Measurements from ENCODE around the gene TNFRSF14. TPM values are rescaled to one million over a fixed set of nuclear protein-coding genes. Genes with fewer than 3 reads are reported as not detected.

TNFRSF14 gene
- total RNA-seq, 2 donors from 2014 or later: 25.9 to 58.3 TPM

DNA sequence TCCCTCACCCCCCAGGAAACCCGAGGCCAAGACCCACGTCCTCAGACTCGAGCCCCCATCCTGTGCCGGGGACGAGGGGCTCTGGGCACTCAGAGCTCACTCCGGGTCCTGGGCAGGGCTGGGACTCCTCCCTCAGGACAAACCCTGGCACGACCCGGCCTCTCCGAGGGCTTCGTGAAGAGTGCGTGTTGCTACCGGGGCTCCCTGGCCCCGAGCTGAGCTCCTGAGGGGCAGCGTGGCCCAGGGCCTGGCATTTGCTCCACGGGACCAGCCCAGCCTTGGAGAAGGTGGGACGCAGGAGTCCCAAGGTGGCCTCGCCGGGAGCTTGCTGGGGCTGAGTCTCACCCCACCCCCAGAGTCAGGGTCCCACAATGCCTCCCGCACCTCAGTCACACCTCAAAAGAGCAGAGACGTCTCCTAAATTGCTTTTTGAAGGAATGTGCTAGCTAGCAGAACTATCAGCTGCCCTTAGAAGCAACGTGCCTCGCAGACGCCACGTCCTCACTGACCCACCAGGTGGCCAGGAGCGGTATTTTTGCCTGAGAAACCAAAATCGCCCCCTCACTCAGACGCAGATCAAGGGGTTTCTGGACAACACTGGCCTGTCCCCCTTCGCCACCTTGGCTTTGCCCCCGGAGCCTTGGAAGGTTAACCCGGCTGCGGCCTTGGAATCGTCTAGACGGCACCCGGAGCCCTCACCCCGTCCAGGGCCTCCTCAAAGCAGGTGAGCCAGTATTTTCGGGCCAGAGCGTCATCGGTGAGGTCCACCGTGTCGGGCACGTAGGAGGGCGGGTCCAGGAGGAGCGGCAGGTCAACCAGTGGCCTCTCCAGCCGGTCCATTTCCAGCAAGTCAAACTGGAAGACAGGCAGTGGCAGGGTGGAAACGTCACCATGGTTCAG lies 41.1 kb upstream of the TNFRSF14 start:
- H3K9me3 ChIP-seq: no peaks in the 10 kb centered on the region
- no peak overlapping the region for H3K27ac ChIP-seq
- TF ChIP-seq, protein P1, sequence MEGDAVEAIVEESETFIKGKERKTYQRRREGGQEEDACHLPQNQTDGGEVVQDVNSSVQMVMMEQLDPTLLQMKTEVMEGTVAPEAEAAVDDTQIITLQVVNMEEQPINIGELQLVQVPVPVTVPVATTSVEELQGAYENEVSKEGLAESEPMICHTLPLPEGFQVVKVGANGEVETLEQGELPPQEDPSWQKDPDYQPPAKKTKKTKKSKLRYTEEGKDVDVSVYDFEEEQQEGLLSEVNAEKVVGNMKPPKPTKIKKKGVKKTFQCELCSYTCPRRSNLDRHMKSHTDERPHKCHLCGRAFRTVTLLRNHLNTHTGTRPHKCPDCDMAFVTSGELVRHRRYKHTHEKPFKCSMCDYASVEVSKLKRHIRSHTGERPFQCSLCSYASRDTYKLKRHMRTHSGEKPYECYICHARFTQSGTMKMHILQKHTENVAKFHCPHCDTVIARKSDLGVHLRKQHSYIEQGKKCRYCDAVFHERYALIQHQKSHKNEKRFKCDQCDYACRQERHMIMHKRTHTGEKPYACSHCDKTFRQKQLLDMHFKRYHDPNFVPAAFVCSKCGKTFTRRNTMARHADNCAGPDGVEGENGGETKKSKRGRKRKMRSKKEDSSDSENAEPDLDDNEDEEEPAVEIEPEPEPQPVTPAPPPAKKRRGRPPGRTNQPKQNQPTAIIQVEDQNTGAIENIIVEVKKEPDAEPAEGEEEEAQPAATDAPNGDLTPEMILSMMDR (IDR thresholded peaks at IDR 0.05): no peak
- TF ChIP-seq POLR2A (IDR thresholded peaks at IDR 0.05): no peak
- H3K4me3 ChIP-seq: no peak overlapping the region
- intact Hi-C loops (cut with DNase I): no loop called here
- no peaks in the 10 kb centered on the region for H3K4me1 ChIP-seq
- ATAC-seq (no peak), DNase-seq (no peak)
- peaks cover 42 to 58% of the 10 kb centered on the region in 2 donors for H3K36me3 ChIP-seq (replicated peaks in 1 of 2; ENCODE audit: insufficient read depth in 1 of 2, low read depth in 2 of 2)
- 93% methylated on average over 24 to 45 of the region's 45 CpGs for WGBS, 2 donors
- H3K27me3 ChIP-seq: no peaks in the 10 kb centered on the region

DNA sequence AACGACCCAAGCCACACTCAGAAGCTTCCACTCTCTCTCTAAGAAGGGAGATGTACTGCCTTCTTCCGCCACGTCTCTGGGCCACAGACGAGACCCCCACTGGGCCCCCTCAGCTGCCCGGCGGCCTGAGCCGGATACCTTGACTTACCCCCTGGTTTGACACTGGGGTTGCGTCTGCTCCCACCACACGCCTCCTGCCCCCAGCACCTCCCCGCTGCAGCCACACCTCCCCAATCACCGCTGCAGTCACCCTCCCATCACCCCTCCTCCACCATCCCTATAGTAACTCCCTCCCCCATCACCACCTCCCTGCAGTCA lies 40.4 kb upstream of the TNFRSF14 start:
- H3K9me3 ChIP-seq: no peaks in the 10 kb centered on the region
- H3K27me3 ChIP-seq: no peaks in the 10 kb centered on the region
- 94 to 95% methylated on average over 11 of the region's 11 CpGs for WGBS, 2 donors
- H3K4me1 ChIP-seq: no peaks in the 10 kb centered on the region
- DNase-seq (no peak), ATAC-seq (no peak)
- no peak overlapping the region for H3K27ac ChIP-seq
- intact Hi-C loops (cut with DNase I): no loop called here
- H3K4me3 ChIP-seq: no peak overlapping the region
- TF ChIP-seq, protein P1 (IDR thresholded peaks at IDR 0.05): no peak
- TF ChIP-seq POLR2A (IDR thresholded peaks at IDR 0.05): no peak
- peaks cover 36 to 59% of the 10 kb centered on the region in 2 donors for H3K36me3 ChIP-seq (replicated peaks in 1 of 2; ENCODE audit: insufficient read depth in 1 of 2, low read depth in 2 of 2)

DNA sequence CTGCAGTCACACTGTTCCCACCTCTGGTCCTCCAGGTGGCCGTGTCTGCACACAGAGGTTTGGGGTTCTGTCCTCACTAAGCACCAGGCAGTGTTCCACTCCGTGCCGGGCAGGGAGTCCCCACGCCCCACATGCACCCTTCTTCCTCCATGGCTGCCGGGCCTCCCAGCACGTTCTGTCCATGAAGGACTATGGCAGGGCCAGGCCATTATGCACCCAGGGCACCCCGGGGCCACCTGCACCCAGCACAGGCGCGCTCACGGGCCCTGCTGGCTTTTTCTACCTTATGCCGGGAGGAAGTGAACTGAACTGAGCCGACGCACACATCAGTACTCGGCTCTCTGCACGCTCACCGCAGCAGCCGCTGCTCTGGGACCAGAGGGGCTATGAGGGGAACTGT lies 40.0 kb upstream of the TNFRSF14 start:
- ATAC-seq: no peak
- 91 to 98% methylated on average over 10 to 17 of the region's 17 CpGs for WGBS, 2 donors
- Histone ChIP-seq H3K9me3 (no peaks in the 10 kb centered on the region), H3K27me3 (no peaks in the 10 kb centered on the region), H3K4me3 (no peak overlapping the region), H3K27ac (no peak overlapping the region), H3K4me1 (no peaks in the 10 kb centered on the region), H3K36me3 (replicated peaks in 1 of 2; ENCODE audit: insufficient read depth in 1 of 2, low read depth in 2 of 2) (peaks cover 34 to 57% of the 10 kb centered on the region in 2 donors)
- DNase-seq: no peak
- intact Hi-C loops (cut with DNase I): no loop called here
- TF ChIP-seq, protein P1 (IDR thresholded peaks at IDR 0.05): no peak
- TF ChIP-seq POLR2A (IDR thresholded peaks at IDR 0.05): no peak

DNA sequence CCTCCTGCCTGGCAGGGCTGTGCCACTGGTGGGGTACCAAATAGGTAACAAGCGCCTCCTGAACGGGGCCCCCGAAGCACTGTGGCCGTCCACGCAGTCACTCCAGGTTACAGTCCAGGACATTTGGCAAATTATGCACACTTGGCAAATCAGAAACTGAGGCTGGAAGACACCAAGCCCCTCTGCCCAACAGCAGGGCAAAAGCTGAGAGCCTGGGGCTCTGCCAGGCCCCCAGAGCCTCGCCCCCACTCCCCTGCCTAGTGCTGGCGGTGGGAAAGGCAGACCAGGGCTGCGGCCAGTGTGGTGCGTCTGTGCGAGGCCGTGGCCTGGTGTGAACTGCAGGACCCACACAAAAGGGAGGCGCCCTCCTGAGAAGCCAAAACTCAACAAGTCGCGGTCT lies 39.2 kb upstream of the TNFRSF14 start:
- peaks cover 34 to 52% of the 10 kb centered on the region in 2 donors for H3K36me3 ChIP-seq (replicated peaks in 1 of 2; ENCODE audit: insufficient read depth in 1 of 2, low read depth in 2 of 2)

More for the DNA sequence above, 39.2 kb upstream of the TNFRSF14 start:
- no peaks in the 10 kb centered on the region for H3K27me3 ChIP-seq
- ATAC-seq (no peak), DNase-seq (no peak)
- H3K4me1 ChIP-seq: no peaks in the 10 kb centered on the region
- H3K27ac ChIP-seq: no peak overlapping the region
- TF ChIP-seq, protein P1 (IDR thresholded peaks at IDR 0.05): no peak
- TF ChIP-seq POLR2A (IDR thresholded peaks at IDR 0.05): no peak
- no peaks in the 10 kb centered on the region for H3K9me3 ChIP-seq
- WGBS, 2 donors: 90 to 95% methylated on average over 13 to 14 of the region's 14 CpGs
- H3K4me3 ChIP-seq: no peak overlapping the region
- intact Hi-C loops (cut with DNase I): no loop called here

Data from body of pancreas (tissue), 4 donors.